HL-60 (cell line): Measurements from ENCODE around the gene CXCL16.

Experiments
- DNase-seq, 2 experiments: peaks; one replicate each; pipeline ENCODE4 v3.0.0-alpha.2; 2010 to 2020; ENCODE audit warnings: low read depth in 1 of 2, low spot score in 1 of 2
- H3K27ac ChIP-seq: fragments of 250-450 bp; sonication (Bioruptor Pico); replicated peaks from 2 replicates; pipeline ENCODE4 v1.5.1; 2020; ENCODE audit warnings: mild to moderate bottlenecking, moderate library complexity
- H3K27me3 ChIP-seq: fragments of 250-450 bp; sonication (Bioruptor Pico); 2 replicates; pipeline ENCODE4 v1.5.1; 2021; ENCODE audit warnings: mild to moderate bottlenecking, moderate library complexity; ENCODE audit not compliant: insufficient read depth, poor library complexity, severe bottlenecking
- H3K4me3 ChIP-seq: replicated peaks from 2 replicates; pipeline ENCODE4 v1.5.1; 2011; ENCODE audit warnings: mild to moderate bottlenecking, control low read depth, low read length; ENCODE audit not compliant: insufficient read depth
- GABPA ChIP-seq: IDR thresholded peaks from 2 replicates; pipeline ENCODE4 v1.6.1; 2012; ENCODE audit warnings: low read depth
- POLR2AphosphoS5 ChIP-seq: IDR thresholded peaks from 2 replicates; pipeline ENCODE4 v1.6.1; 2012; ENCODE audit warnings: low read depth
- SPI1 ChIP-seq: IDR thresholded peaks from 2 replicates; pipeline ENCODE4 v1.6.1; 2012; ENCODE audit warnings: low read depth, mild to moderate bottlenecking, borderline replicate concordance
- TF ChIP-seq, protein P1 (sequence below): IDR thresholded peaks from 2 replicates; pipeline ENCODE4 v1.6.1; 2012; ENCODE audit warnings: low read depth; ENCODE audit not compliant: insufficient replicate concordance
- TF ChIP-seq, protein P2 (sequence below): IDR thresholded peaks from one replicate; pipeline ENCODE4 v1.5.1; 2011; ENCODE audit warnings: low read length, control low read depth, inconsistent platforms; ENCODE audit not compliant: insufficient read depth

CXCL16 gene

DNA sequence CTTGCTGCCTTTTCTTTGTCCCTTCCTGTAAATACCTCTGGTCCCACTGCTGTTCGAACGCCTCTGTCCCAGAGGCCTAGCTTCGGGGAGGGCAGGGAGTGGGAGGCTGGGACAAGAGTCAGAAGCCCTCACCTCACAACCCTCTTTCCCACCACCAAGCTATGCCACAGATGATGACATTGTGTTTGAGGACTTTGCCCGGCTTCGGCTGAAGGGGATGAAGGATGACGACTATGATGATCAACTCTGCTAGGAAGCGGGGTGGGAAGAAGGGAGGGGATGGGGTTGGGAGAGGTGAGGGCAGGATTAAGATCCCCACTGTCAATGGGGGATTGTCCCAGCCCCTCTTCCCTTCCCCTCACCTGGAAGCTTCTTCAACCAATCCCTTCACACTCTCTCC lies 18.9 kb downstream of the CXCL16 start:
- TF ChIP-seq, protein P1, sequence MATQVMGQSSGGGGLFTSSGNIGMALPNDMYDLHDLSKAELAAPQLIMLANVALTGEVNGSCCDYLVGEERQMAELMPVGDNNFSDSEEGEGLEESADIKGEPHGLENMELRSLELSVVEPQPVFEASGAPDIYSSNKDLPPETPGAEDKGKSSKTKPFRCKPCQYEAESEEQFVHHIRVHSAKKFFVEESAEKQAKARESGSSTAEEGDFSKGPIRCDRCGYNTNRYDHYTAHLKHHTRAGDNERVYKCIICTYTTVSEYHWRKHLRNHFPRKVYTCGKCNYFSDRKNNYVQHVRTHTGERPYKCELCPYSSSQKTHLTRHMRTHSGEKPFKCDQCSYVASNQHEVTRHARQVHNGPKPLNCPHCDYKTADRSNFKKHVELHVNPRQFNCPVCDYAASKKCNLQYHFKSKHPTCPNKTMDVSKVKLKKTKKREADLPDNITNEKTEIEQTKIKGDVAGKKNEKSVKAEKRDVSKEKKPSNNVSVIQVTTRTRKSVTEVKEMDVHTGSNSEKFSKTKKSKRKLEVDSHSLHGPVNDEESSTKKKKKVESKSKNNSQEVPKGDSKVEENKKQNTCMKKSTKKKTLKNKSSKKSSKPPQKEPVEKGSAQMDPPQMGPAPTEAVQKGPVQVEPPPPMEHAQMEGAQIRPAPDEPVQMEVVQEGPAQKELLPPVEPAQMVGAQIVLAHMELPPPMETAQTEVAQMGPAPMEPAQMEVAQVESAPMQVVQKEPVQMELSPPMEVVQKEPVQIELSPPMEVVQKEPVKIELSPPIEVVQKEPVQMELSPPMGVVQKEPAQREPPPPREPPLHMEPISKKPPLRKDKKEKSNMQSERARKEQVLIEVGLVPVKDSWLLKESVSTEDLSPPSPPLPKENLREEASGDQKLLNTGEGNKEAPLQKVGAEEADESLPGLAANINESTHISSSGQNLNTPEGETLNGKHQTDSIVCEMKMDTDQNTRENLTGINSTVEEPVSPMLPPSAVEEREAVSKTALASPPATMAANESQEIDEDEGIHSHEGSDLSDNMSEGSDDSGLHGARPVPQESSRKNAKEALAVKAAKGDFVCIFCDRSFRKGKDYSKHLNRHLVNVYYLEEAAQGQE = no peak
- TF ChIP-seq POLR2AphosphoS5 = no peak
- TF ChIP-seq GABPA = no peak
- TF ChIP-seq SPI1 = no peak
- TF ChIP-seq, protein P2, sequence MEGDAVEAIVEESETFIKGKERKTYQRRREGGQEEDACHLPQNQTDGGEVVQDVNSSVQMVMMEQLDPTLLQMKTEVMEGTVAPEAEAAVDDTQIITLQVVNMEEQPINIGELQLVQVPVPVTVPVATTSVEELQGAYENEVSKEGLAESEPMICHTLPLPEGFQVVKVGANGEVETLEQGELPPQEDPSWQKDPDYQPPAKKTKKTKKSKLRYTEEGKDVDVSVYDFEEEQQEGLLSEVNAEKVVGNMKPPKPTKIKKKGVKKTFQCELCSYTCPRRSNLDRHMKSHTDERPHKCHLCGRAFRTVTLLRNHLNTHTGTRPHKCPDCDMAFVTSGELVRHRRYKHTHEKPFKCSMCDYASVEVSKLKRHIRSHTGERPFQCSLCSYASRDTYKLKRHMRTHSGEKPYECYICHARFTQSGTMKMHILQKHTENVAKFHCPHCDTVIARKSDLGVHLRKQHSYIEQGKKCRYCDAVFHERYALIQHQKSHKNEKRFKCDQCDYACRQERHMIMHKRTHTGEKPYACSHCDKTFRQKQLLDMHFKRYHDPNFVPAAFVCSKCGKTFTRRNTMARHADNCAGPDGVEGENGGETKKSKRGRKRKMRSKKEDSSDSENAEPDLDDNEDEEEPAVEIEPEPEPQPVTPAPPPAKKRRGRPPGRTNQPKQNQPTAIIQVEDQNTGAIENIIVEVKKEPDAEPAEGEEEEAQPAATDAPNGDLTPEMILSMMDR = no peak
- Histone ChIP-seq H3K4me3 (no peak overlapping the region), H3K27me3 (no peaks in the 10 kb centered on the region), H3K27ac (no peak overlapping the region)
- DNase-seq = no peak

DNA sequence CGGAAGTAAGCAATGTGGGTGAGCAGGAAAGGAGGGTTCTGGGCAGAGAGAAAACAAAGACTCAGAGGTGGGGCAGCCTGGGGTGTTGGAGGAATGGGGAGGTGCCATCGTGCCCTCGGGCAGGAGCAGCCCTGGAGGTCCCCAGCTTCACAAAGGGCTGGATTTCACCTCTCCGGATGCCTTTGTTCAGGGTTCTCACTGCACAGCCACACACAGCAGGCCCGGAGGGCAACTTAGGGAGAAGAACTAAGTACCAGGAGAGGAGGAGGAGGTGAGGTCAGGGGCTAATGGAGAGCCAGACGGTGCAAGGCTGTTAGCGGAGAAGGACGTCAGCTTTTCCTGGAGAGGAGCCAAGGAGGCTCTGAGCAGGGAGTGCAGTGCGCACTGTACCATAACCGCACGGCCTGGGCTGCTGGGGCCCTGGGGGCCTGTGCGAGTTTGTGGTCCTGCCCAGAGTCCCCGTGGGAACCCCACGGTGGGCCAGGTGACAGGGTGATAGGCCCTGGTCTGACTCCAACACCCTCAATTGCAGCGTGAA lies 20.0 kb downstream of the CXCL16 start:
- no peak for DNase-seq
- TF ChIP-seq, protein P1 = no peak
- TF ChIP-seq GABPA (no peak), POLR2AphosphoS5 (no peak), SPI1 (no peak)
- TF ChIP-seq, protein P2 = no peak
- no peak overlapping the region for H3K27ac ChIP-seq
- H3K4me3 ChIP-seq = no peak overlapping the region
- H3K27me3 ChIP-seq = no peaks in the 10 kb centered on the region

DNA sequence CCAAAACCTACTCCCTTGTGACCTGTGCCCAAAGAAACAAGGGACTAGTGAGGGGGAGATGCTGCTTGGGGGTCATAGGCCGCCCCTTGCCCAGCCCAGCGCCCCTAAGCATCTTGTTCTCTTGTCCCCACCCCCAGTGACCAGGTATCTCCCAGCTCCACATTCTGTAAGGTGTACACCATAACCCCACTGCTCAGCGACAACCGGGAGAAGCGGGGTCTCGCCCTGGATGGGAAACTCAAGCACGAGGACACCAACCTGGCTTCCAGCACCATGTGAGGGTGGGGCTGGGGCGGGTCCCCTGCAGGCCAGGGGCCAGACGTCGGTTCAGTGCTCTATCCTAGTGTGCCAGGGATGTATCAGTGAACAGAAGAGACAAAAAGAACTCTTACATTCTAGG lies 20.6 kb downstream of the CXCL16 start:
- no peak overlapping the region for H3K27ac ChIP-seq
- DNase-seq = no peak
- no peaks in the 10 kb centered on the region for H3K27me3 ChIP-seq
- no peak for TF ChIP-seq POLR2AphosphoS5
- TF ChIP-seq, protein P1 = no peak
- no peak overlapping the region for H3K4me3 ChIP-seq
